Type B pancreatic cell (in vitro differentiated cells): ENCODE results near the gene OR6N2. TPM values are rescaled to one million over a fixed set of nuclear protein-coding genes. Genes with fewer than 3 reads are reported as not detected.

ENCODE experiments used
- DNase-seq: peaks from one replicate; pipeline ENCODE4 v3.0.0; 2021; ENCODE audit warnings: mixed read lengths; ENCODE audit not compliant: unreplicated experiment; ENCODE audit errors: extremely low spot score
- H3K27ac Mint-ChIP-seq: 2 replicates; pipeline ENCODE4 v1.8.0; 2021; ENCODE audit warnings: mild to moderate bottlenecking, mixed read lengths
- H3K27me3 Mint-ChIP-seq: 2 replicates; pipeline ENCODE4 v1.8.0; 2021; ENCODE audit warnings: mixed read lengths
- H3K36me3 Mint-ChIP-seq: 2 replicates; pipeline ENCODE4 v1.8.0; 2021; ENCODE audit warnings: mixed read lengths
- H3K4me1 Mint-ChIP-seq: one replicate; pipeline ENCODE4 v1.8.0; 2021; ENCODE audit warnings: mixed read lengths; ENCODE audit not compliant: unreplicated experiment
- H3K4me3 Mint-ChIP-seq: 2 replicates; pipeline ENCODE4 v1.8.0; 2021; ENCODE audit warnings: mild to moderate bottlenecking, mixed read lengths
- H3K9me3 Mint-ChIP-seq: 2 replicates; pipeline ENCODE4 v1.8.0; 2021; ENCODE audit warnings: mixed read lengths
- CTCF ChIP-seq: fragments of 200-600 bp; sonication (generic); conservative IDR thresholded peaks from 2 replicates; pipeline ENCODE4 v1.5.0; 2021; ENCODE audit warnings: antibody characterized with exemption, mild to moderate bottlenecking
- long read RNA-seq: library from polyadenylated mRNA; unstranded; transcript quantifications from one replicate; pipeline ENCODE4 v2.0.0, GENCODE V29; 2020
- total RNA-seq: library from RNA; stranded (reverse); gene quantifications from 2 replicates; pipeline ENCODE4 v1.2.1, GENCODE V29; 2021; ENCODE audit warnings: low replicate concordance

OR6N2 gene, protein sequence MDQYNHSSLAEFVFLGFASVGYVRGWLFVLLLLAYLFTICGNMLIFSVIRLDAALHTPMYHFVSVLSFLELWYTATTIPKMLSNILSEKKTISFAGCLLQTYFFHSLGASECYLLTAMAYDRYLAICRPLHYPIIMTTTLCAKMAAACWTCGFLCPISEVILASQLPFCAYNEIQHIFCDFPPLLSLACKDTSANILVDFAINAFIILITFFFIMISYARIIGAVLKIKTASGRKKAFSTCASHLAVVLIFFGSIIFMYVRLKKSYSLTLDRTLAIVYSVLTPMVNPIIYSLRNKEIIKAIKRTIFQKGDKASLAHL
- total RNA-seq = not detected in 2 replicates
- long read RNA-seq = 0 reads

DNA sequence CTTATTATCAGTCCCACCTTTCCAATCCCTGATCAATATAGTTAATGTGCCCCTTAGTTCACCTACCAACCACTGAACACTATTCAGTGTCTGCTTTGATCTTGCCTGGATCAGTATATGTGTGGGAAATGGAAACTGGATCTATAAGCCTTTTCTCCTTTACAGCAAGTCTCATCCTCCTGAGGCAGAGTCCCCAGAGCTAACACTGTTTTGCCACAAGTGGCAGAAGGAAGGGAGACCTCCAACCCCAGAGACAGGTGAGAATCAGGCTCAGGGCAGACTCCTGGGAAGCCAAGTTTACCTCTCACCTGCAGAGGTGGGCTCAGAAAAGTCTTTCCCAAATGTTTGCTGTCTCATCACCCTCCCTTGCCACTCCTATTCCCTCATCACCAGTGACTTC, at the start of gene OR6N2:
Gene OR6N2, minus strand, starts transcription at position 101 of the 400 bp plus-strand sequence. CDS start 3,569 bp downstream, outside the sequence.
- TF ChIP-seq CTCF = no peak
- Mint-ChIP-seq H3K27ac (no peak within 1 kb of the TSS), H3K4me3 (no peak within 1 kb of the TSS), H3K36me3 (no peaks in the 10 kb centered on the region), H3K9me3 (no peaks in the 10 kb centered on the region), H3K4me1 (no peaks in the 10 kb centered on the region), H3K27me3 (peaks cover 2% of the 10 kb centered on the region)
- DNase-seq = no peak

DNA sequence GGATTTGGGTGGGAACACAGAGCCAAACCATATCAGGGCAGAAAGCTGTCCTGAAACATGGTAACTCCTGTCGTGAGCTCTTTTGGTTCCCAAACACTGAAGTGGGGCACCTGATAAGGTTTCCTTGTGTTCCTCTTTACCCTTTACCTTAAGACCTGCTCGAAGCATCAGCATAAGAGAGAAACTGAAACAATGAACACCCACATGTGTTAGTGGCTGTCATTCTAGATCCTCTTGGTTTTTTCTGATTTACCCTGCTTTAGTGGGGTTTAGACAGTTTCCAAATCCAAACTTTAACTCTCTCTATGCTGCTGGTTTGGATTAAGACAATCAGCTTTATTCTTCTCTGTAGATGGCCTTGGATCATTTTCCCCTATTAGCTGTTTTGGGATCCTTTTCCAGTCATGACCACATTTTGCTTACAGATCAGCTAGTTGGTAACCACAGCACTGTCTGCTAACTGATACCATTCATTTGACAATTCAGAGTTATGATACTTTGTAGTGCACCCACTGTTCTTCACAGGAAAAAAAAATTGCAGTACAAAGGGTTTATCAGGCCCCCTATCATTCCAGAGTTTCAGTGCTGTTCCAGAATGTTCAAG, 49.2 kb upstream of the OR6N2 start:
- Mint-ChIP-seq H3K9me3 (peaks cover 5% of the 10 kb centered on the region), H3K4me3 (no peak overlapping the region), H3K4me1 (no peaks in the 10 kb centered on the region), H3K36me3 (no peaks in the 10 kb centered on the region), H3K27me3 (no peaks in the 10 kb centered on the region), H3K27ac (no peak overlapping the region)
- DNase-seq = no peak
- no peak for TF ChIP-seq CTCF

DNA sequence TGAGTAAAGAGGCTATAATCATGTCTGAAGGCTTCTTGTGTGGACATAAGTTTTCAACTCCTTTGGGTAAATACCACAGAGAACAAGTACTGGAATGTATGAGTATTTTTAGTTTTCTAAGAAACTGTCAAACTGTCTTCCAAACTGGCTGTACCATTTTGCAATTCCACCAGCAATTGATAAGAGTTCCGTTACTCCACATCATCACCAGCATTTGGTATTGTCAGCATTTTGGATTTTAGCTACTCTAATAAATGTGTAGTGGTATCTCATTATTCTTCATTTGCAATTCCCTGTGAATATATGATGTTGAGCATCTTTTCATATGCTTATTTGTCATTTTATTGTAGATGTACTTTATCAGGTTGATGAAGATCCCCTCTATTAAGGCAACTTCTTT, 40.7 kb upstream of the OR6N2 start:
- no peak for TF ChIP-seq CTCF
- Mint-ChIP-seq H3K4me3 (no peak overlapping the region), H3K36me3 (no peaks in the 10 kb centered on the region), H3K9me3 (no peaks in the 10 kb centered on the region), H3K4me1 (no peaks in the 10 kb centered on the region), H3K27me3 (no peaks in the 10 kb centered on the region), H3K27ac (no peak overlapping the region)
- DNase-seq = no peak

- Mint-ChIP-seq H3K4me3 (peak overlapping the region; percentile 62), H3K27me3 (no peaks in the 10 kb centered on the region), H3K27ac (peak overlapping the region; percentile 96)
Observed at GRCh38 chr1:158819461-158820443, 38.7 kb upstream of the OR6N2 start.

More at GRCh38 chr1:158819461-158820443, 38.7 kb upstream of the OR6N2 start:
- no peak for TF ChIP-seq CTCF
- Mint-ChIP-seq H3K4me1 (no peaks in the 10 kb centered on the region), H3K36me3 (no peaks in the 10 kb centered on the region), H3K9me3 (no peaks in the 10 kb centered on the region)
- DNase-seq = no peak
